Measurements from ENCODE around the gene DCTN2.
"Not testable (repeated sequence)": the region's sequence is repeated elsewhere in the genome, so short reads cannot be mapped to it uniquely, and the experiment has no call there.

The DCTN2 gene
- 71.5 to 85.8 reads per million in 2 donors for total RNA-seq

GRCh38 chr12:57546438-57547287 lies at the start of gene DCTN2:
TSS of gene DCTN2 (minus strand) at chr12:57547192. CDS start at chr12:57547063, 129 bp downstream.
- peak; percentile 37 for DNase-seq

GRCh38 chr12:57593187-57593586 lies 46.2 kb upstream of the DCTN2 start:
- DNase-seq = no peak

GRCh38 chr12:57592551-57593165 lies 45.7 kb upstream of the DCTN2 start:
- no peak for DNase-seq

- DNase-seq = no peak
Observed at GRCh38 chr12:57591782-57592325, 44.9 kb upstream of the DCTN2 start.

GRCh38 chr12:57590864-57591781 lies 44.1 kb upstream of the DCTN2 start, which contains the start of gene PIP4K2C:
TSS of gene PIP4K2C (plus strand) at chr12:57591192. CDS start at chr12:57591290, 98 bp downstream.
- DNase-seq = peak; percentile 69

- DNase-seq = no peak
Observed at GRCh38 chr12:57590479-57590863, 43.5 kb upstream of the DCTN2 start.

- not testable (repeated sequence) for DNase-seq
Observed at GRCh38 chr12:57588951-57589610, 42.1 kb upstream of the DCTN2 start.

- no peak for DNase-seq
Observed at GRCh38 chr12:57586832-57587429, 39.9 kb upstream of the DCTN2 start.

GRCh38 chr12:57586128-57586527 lies 39.1 kb upstream of the DCTN2 start:
- no peak for DNase-seq

GRCh38 chr12:57585156-57585555 lies 38.2 kb upstream of the DCTN2 start:
- no peak for DNase-seq

- no peak for DNase-seq
Observed at GRCh38 chr12:57584690-57585089, 37.7 kb upstream of the DCTN2 start.

- no peak for DNase-seq
Observed at GRCh38 chr12:57584050-57584449, 37.1 kb upstream of the DCTN2 start.

GRCh38 chr12:57583008-57583831 lies 36.2 kb upstream of the DCTN2 start:
- DNase-seq = no peak

GRCh38 chr12:57582440-57582839 lies 35.4 kb upstream of the DCTN2 start:
- DNase-seq = no peak

- no peak for DNase-seq
Observed at GRCh38 chr12:57581802-57582201, 34.8 kb upstream of the DCTN2 start.

- DNase-seq = no peak
Observed at GRCh38 chr12:57580466-57580795, 33.4 kb upstream of the DCTN2 start.

GRCh38 chr12:57579677-57580465 lies 32.9 kb upstream of the DCTN2 start:
- no peak for DNase-seq

GRCh38 chr12:57579011-57579410 lies 32.0 kb upstream of the DCTN2 start:
- DNase-seq = no peak

- DNase-seq = no peak
Observed at GRCh38 chr12:57577981-57578758, 31.2 kb upstream of the DCTN2 start.

Measured in activated gamma-delta T cell (primary cell).